GM12878 (cell line): ENCODE measurements around the gene TRABD2B. TPM values are rescaled to one million over a fixed set of nuclear protein-coding genes. Genes with fewer than 3 reads are reported as not detected.

ENCODE experiments used
- ATAC-seq: fragments of 200-7000 bp; cut with Tn5 transposase; 3 replicates; pipeline ENCODE4 v1.9.1; 2020; ENCODE audit warnings: mild to moderate bottlenecking, moderate library complexity
- BruUV-seq: library from RNA; stranded (reverse); fragments of 400-500 nt; replicated peaks from 2 replicates; lab custom pipeline; 2021; lab: Mats Ljungman, UMichigan
- CTCF ChIA-PET: fragments of 300-600 bp; sonication (Branson Sonifier 250); formaldehyde crosslinking; extraction: SDS; loops from one replicate; lab custom pipeline; 2021; ENCODE audit warnings: inconsistent platforms; lab: Yijun Ruan, JAX
- POLR2A ChIA-PET: fragments of 350-600 bp; formaldehyde crosslinking; extraction: SDS; loops from one replicate; lab custom pipeline; 2021; ENCODE audit warnings: inconsistent platforms; lab: Charles Lee
- RAD21 ChIA-PET: fragments of 300-600 bp; sonication (Branson Sonifier 250); formaldehyde crosslinking; loops from one replicate; lab custom pipeline; 2023; ENCODE audit warnings: antibody characterized with exemption; ENCODE audit not compliant: unreplicated experiment; lab: Charles Lee
- SMC1A ChIA-PET: fragments of 300-600 bp; sonication (Branson Sonifier 250); formaldehyde crosslinking; loops from one replicate; lab custom pipeline; 2023; ENCODE audit not compliant: unreplicated experiment, uncharacterized antibody; lab: Charles Lee
- DNase-seq: peaks from one replicate; pipeline ENCODE4 v3.0.0-alpha.2; 2011; ENCODE audit warnings: low read depth, low spot score
- FAIRE-seq: peaks from 3 replicates; lab custom pipeline; 2011; peaks lifted over from hg19 to GRCh38; lab: Jason Lieb, UNC
- H2AFZ ChIP-seq: 2 replicates; pipeline ENCODE4 v1.6.0; 2011; ENCODE audit warnings: low read depth, low read length, control low read depth; ENCODE audit not compliant: control insufficient read depth
- H3K27ac ChIP-seq: 2 replicates; pipeline ENCODE4 v1.5.1; 2011; ENCODE audit warnings: control low read depth; ENCODE audit not compliant: control insufficient read depth, insufficient read depth
- H3K27me3 ChIP-seq, 2 experiments: replicated peaks in 1 of 2; 2 replicates each; pipeline versions ENCODE4 v1.6.0 to v1.6.1; 2011; ENCODE audit warnings: low read length in 1 of 2; ENCODE audit not compliant: control insufficient read depth in 2 of 2, insufficient read depth in 2 of 2
- H3K36me3 ChIP-seq, 2 experiments: 2 replicates each; pipeline ENCODE4 v1.5.1; 2011; ENCODE audit warnings: low read length in 1 of 2; ENCODE audit not compliant: control insufficient read depth in 2 of 2, insufficient read depth in 2 of 2
- H3K4me1 ChIP-seq: 2 replicates; pipeline ENCODE4 v1.6.1; 2011; ENCODE audit warnings: mild to moderate bottlenecking, low read length, moderate library complexity, mixed read lengths; ENCODE audit not compliant: control insufficient read depth, insufficient read depth
- H3K4me2 ChIP-seq: 2 replicates; pipeline ENCODE4 v1.6.0; 2011; ENCODE audit warnings: control low read depth; ENCODE audit not compliant: control insufficient read depth, insufficient read depth
- H3K4me3 ChIP-seq: fragments of 200-600 bp; sonication (generic); 2 replicates; pipeline ENCODE4 v1.5.1; 2016
- H3K79me2 ChIP-seq: 2 replicates; pipeline ENCODE4 v1.6.0; 2011; ENCODE audit warnings: low read length; ENCODE audit not compliant: control insufficient read depth, insufficient read depth
- H3K9ac ChIP-seq: 2 replicates; pipeline ENCODE4 v1.8.0; 2011; ENCODE audit warnings: low read length, control low read depth, mixed read lengths; ENCODE audit not compliant: control insufficient read depth, insufficient read depth
- H3K9me3 ChIP-seq: replicated peaks from 3 replicates; pipeline ENCODE4 v1.5.1; 2011; ENCODE audit warnings: mild to moderate bottlenecking, low read length; ENCODE audit not compliant: control insufficient read depth, insufficient read depth
- H4K20me1 ChIP-seq: 2 replicates; pipeline ENCODE4 v1.6.0; 2011; ENCODE audit not compliant: control insufficient read depth, insufficient read depth
- EGR1 ChIP-seq, 2 experiments: IDR thresholded peaks; 1 replicate in 1 of 2; 2 replicates in 1 of 2; pipeline ENCODE4 v1.6.1; 2011 to 2012; ENCODE audit warnings: low read depth in 2 of 2, low read length in 2 of 2, borderline replicate concordance in 1 of 2, mild to moderate bottlenecking in 1 of 2, moderate library complexity in 1 of 2
- PAX5 ChIP-seq: IDR thresholded peaks from 2 replicates; pipeline ENCODE4 v1.6.1; 2011; ENCODE audit warnings: low read depth, low read length, borderline replicate concordance
- RB1 ChIP-seq: fragments of 450-650 bp; formaldehyde crosslinking; IDR thresholded peaks from 2 replicates; pipeline ENCODE4 v1.6.1; 2017; ENCODE audit warnings: mild to moderate bottlenecking, borderline replicate concordance
- WRNIP1 ChIP-seq: IDR thresholded peaks from 2 replicates; pipeline ENCODE4 v1.6.1; 2011; ENCODE audit warnings: low read depth, low read length, improper control_type of control experiment, borderline replicate concordance
- ZNF217 ChIP-seq: fragments of 450-650 bp; IDR thresholded peaks from 2 replicates; pipeline ENCODE4 v1.6.1; 2017; ENCODE audit warnings: antibody characterized with exemption, mild to moderate bottlenecking
- WGBS: methylation state at CpG from one replicate; pipeline ENCODE4 v1.1.6; 2016; ENCODE audit warnings: low lambda C conversion rate; ENCODE audit not compliant: insufficient replicate concordance, insufficient coverage; ENCODE audit errors: missing lambda C conversion rate; 5-methylcytosine and 5-hydroxymethylcytosine counted together
- in situ Hi-C: fragments of 300-500 bp; cut with MboI; formaldehyde crosslinking; loops from 9 replicates; pipeline ENCODE4 v1.14.3; 2018; ENCODE audit warnings: mixed read lengths
- intact Hi-C: fragments of 100-400 bp; cut with micrococcal nuclease; formaldehyde crosslinking; loops from one replicate; pipeline ENCODE4 v1.14.2; 2022; ENCODE audit not compliant: unreplicated experiment
- polyA plus RNA-seq, 11 experiments: library from polyadenylated mRNA; depleted of rRNA in 4 of 11; unstranded in 6 of 11; stranded (reverse) in 5 of 11; fragments of >200 nt; fragmentation: Nextera tagmentation in 4 of 11; fragmentation: Illumina TruSeq in 1 of 11; extraction: Ambion mirVana in 4 of 11; extraction: Trizol in 1 of 11; gene quantifications; 1 replicate in 1 of 11; 2 replicates in 10 of 11; pipeline versions ENCODE4 v1.2.1 to v1.2.3, GENCODE V29; 2011 to 2016; ENCODE audit warnings: inconsistent platforms in 2 of 11, missing spikeins in 2 of 11, low read depth in 1 of 11
- total RNA-seq, 4 experiments: library from RNA; depleted of rRNA in 3 of 4; stranded (reverse); fragments of >200 nt in 3 of 4; fragmentation: Illumina TruSeq in 1 of 4; extraction: Trizol in 1 of 4; gene quantifications; 2 replicates each; pipeline versions ENCODE4 v1.2.1 to v1.2.3, GENCODE V29; 2013 to 2021
- TF ChIP-seq, protein P1 (sequence below): fragments of 450-650 bp; IDR thresholded peaks from 2 replicates; pipeline ENCODE4 v1.6.1; 2016; ENCODE audit warnings: mild to moderate bottlenecking
- TF ChIP-seq, protein P2 (sequence below): IDR thresholded peaks from 2 replicates; pipeline ENCODE4 v1.6.1; 2011; ENCODE audit warnings: borderline replicate concordance, low read depth, mild to moderate bottlenecking, moderate library complexity, mixed read lengths, low read length; ENCODE audit not compliant: insufficient read depth; ENCODE audit errors: extremely low read length
- TF ChIP-seq, protein P3 (sequence below): IDR thresholded peaks from 2 replicates; pipeline ENCODE4 v1.6.1; 2011; ENCODE audit warnings: low read depth, low read length, improper control_type of control experiment, borderline replicate concordance

The TRABD2B gene
- total and polyA plus RNA-seq, 10 of the 15 experiments (the other 5 are each of a cell fraction or from before 2014, with no cell fraction given) = not detected

DNA sequence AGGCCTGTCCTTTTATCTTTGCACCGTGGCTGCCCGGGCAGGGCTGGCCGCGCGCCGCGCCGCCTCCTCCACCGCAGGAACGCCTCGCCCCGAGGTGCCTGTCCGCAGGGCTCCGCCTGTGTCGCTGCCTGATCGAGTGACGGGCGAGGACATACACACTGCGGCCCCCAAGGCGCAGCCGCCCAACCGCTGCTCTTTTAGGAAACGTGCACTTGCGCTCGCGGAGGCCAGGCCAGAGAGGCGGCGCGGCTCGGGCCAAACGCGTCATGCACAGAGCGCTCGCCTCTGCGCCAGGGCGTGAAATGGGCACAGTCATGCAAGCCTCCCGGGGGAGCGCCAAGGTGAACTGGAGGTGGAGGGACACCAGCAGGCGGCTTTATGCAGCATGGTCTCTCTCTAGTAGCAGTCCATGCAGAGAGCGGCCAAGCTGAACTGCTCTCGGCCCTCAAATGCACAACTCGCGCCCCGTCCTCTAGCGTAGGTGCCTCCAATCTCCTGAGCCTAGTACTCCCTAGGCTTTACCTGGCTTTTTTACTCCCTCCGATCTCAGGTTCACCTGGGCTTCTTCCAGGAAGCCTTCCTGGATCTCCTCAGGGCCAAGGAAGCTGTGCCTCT is 12.9 kb downstream of the TRABD2B start:
- BruUV-seq = no TSS peak
- FAIRE-seq = no peak
- no peaks in the 10 kb centered on the region for H3K36me3 ChIP-seq
- no peaks in the 10 kb centered on the region for H3K9me3 ChIP-seq
- ChIA-PET SMC1A (no interaction called here), RAD21 (no interaction called here), CTCF (interaction anchor here (1.0 kb wide), 1 partner anchor 17 kb away, joined by 3 read pairs; no protein-coding TSS in a partner anchor), POLR2A (no interaction called here)
- H3K4me3 ChIP-seq = no peak overlapping the region
- WGBS = 13% methylated on average over 40 of the region's 46 CpGs
- in situ Hi-C loops (no loop called here), intact Hi-C loops (no loop called here)
- TF ChIP-seq, protein P1, sequence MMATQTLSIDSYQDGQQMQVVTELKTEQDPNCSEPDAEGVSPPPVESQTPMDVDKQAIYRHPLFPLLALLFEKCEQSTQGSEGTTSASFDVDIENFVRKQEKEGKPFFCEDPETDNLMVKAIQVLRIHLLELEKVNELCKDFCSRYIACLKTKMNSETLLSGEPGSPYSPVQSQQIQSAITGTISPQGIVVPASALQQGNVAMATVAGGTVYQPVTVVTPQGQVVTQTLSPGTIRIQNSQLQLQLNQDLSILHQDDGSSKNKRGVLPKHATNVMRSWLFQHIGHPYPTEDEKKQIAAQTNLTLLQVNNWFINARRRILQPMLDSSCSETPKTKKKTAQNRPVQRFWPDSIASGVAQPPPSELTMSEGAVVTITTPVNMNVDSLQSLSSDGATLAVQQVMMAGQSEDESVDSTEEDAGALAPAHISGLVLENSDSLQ = no peak
- TF ChIP-seq PAX5 (no peak), EGR1 (IDR thresholded peaks at IDR 0.05; ENCODE audit: borderline replicate concordance in 1 of 2, low read depth in 2 of 2, low read length in 2 of 2) (no peak), WRNIP1 (no peak), RB1 (no peak), ZNF217 (no peak)
- TF ChIP-seq, protein P2, sequence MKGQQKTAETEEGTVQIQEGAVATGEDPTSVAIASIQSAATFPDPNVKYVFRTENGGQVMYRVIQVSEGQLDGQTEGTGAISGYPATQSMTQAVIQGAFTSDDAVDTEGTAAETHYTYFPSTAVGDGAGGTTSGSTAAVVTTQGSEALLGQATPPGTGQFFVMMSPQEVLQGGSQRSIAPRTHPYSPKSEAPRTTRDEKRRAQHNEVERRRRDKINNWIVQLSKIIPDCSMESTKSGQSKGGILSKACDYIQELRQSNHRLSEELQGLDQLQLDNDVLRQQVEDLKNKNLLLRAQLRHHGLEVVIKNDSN = no peak
- TF ChIP-seq, protein P3, sequence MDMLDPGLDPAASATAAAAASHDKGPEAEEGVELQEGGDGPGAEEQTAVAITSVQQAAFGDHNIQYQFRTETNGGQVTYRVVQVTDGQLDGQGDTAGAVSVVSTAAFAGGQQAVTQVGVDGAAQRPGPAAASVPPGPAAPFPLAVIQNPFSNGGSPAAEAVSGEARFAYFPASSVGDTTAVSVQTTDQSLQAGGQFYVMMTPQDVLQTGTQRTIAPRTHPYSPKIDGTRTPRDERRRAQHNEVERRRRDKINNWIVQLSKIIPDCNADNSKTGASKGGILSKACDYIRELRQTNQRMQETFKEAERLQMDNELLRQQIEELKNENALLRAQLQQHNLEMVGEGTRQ = no peak
- H3K79me2 ChIP-seq = no peaks in the 10 kb centered on the region
- DNase-seq = no peak
- H2AFZ ChIP-seq = no peak overlapping the region
- H3K27ac ChIP-seq = no peak overlapping the region
- no peak; the same call in 2 of the 3 replicates for ATAC-seq
- H3K9ac ChIP-seq = no peak overlapping the region
- H3K4me2 ChIP-seq = no peak overlapping the region
- H4K20me1 ChIP-seq = no peaks in the 10 kb centered on the region
- peaks cover 7 to 10% of the 10 kb centered on the region in 2 experiments for H3K27me3 ChIP-seq
- H3K4me1 ChIP-seq = no peaks in the 10 kb centered on the region
